ENCODE measurements around the gene CDK14. TPM values are rescaled to one million over a fixed set of nuclear protein-coding genes. Genes with fewer than 3 reads are reported as not detected.

Gene CDK14
- total RNA-seq, 1 donor from 2014 or later, result 52.3 TPM

DNA sequence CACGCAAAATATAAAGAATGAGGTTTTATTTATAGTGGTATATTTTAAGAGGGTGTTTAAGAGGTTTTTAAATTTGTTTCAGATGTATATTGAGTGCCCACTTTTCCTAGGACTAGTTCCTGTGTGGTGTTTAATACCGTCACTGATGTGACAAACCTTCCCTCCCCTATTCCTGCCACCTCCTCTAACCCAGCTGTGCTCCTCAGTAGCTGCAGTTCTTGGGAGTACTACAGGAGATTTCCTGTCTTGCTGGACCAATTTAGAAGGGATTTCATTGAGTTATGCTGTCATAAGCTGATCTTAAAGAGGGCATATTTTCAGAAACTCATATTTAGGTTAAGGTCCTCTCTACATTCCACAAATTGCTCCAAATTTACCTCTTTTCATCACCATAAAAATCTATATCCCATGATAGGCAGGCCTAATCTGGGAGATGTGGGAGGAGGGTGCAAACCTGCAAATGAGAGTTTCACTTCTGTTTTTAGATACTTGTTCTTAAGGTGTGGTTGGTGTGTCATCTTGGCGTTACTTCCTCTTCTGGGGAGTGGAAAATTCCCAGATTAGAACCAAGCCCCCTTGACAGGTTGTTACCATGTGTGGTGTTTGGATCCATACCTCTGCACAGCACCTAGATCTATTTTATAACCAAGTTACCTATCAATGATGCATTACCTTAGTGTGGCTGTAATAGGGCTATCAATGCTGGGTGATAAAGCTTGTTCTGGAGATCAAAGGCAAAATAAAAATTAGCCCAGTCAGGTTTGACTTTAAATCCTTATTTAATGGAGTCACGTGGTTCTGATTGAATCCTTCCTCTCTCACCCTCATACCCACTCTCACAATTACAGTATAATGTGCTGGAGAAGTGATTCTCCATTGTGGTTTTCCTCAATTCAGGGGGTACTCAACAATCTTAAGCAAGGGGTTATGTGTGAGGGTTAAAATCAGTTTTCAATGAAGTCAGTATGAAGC, 141.1 kb downstream of the CDK14 start:
- H3K4me2 ChIP-seq, result no peak overlapping the region
- H3K27ac Mint-ChIP-seq, result no peak overlapping the region
- no peak overlapping the region for H3K9ac ChIP-seq

DNA sequence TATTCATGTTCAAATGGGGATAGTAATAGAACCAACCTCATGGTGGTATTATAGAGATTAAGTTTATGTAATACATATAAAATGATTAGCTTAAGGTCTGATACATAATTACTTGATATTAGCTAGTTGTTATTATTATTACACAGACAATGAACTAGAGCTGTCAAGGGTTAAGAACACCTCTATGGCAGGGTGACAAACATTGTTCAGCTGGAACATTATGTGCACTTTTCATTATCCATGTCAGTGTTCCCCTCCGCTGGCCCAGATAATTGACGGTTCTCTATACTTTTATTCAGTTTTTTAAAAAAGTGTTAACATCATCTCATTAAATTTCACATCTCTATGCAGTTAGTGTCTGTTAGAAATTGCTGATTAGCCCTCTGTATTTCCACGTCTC, 142.1 kb downstream of the CDK14 start:
- no peaks in the 10 kb centered on the region for H4K20me1 ChIP-seq (ENCODE audit: low read depth)
- H3K9ac ChIP-seq, result no peak overlapping the region
- H3K27ac ChIP-seq, result no peak overlapping the region
- TF ChIP-seq, protein P1, sequence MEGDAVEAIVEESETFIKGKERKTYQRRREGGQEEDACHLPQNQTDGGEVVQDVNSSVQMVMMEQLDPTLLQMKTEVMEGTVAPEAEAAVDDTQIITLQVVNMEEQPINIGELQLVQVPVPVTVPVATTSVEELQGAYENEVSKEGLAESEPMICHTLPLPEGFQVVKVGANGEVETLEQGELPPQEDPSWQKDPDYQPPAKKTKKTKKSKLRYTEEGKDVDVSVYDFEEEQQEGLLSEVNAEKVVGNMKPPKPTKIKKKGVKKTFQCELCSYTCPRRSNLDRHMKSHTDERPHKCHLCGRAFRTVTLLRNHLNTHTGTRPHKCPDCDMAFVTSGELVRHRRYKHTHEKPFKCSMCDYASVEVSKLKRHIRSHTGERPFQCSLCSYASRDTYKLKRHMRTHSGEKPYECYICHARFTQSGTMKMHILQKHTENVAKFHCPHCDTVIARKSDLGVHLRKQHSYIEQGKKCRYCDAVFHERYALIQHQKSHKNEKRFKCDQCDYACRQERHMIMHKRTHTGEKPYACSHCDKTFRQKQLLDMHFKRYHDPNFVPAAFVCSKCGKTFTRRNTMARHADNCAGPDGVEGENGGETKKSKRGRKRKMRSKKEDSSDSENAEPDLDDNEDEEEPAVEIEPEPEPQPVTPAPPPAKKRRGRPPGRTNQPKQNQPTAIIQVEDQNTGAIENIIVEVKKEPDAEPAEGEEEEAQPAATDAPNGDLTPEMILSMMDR (IDR thresholded peaks at IDR 0.05), result no peak
- no peak for TF ChIP-seq EZH2phosphoT487 (IDR thresholded peaks at IDR 0.05)
- no peak for TF ChIP-seq EZH2 (IDR thresholded peaks at IDR 0.05)
- peaks cover 1% of the 10 kb centered on the region for H3K9me3 ChIP-seq (ENCODE audit: low read depth)
- peaks cover 8% of the 10 kb centered on the region for H3K79me2 ChIP-seq (ENCODE audit: low read depth)
- no peak overlapping the region for H3K4me2 ChIP-seq
- H2AFZ ChIP-seq (replicated peaks), result no peak overlapping the region
- no peaks in the 10 kb centered on the region for H3F3A ChIP-seq (ENCODE audit: low read depth)
- peaks cover 6% of the 10 kb centered on the region for H3K4me1 Mint-ChIP-seq
- no peaks in the 10 kb centered on the region for H3K27me3 Mint-ChIP-seq (ENCODE audit: insufficient read depth, low read depth)
- H3K4me3 ChIP-seq, result no peak overlapping the region
- H3K4me1 ChIP-seq, result peaks cover under 1% of the 10 kb centered on the region
- H3K9me3 Mint-ChIP-seq, result peaks cover 15% of the 10 kb centered on the region
- H3K27ac Mint-ChIP-seq, result no peak overlapping the region
- H3K36me3 ChIP-seq, result no peaks in the 10 kb centered on the region
- H3K4me3 Mint-ChIP-seq, result no peak overlapping the region
- peaks cover 26% of the 10 kb centered on the region for H3K36me3 Mint-ChIP-seq
- H3K27me3 ChIP-seq, result no peaks in the 10 kb centered on the region
- DNase-seq (ENCODE audit: low spot score), result no peak

More for the DNA sequence above, 141.1 kb downstream of the CDK14 start:
- Histone ChIP-seq H3K4me3 (no peak overlapping the region), H4K20me1 (ENCODE audit: low read depth) (no peaks in the 10 kb centered on the region), H2AFZ (replicated peaks) (no peak overlapping the region), H3K27me3 (no peaks in the 10 kb centered on the region), H3K36me3 (no peaks in the 10 kb centered on the region), H3K79me2 (ENCODE audit: low read depth) (peaks cover 18% of the 10 kb centered on the region), H3K9me3 (ENCODE audit: low read depth) (peaks cover 2% of the 10 kb centered on the region), H3K4me1 (no peaks in the 10 kb centered on the region), H3K27ac (no peak overlapping the region), H3F3A (ENCODE audit: low read depth) (no peaks in the 10 kb centered on the region)
- Mint-ChIP-seq H3K9me3 (peaks cover 25% of the 10 kb centered on the region), H3K36me3 (peaks cover 36% of the 10 kb centered on the region), H3K27me3 (ENCODE audit: insufficient read depth, low read depth) (no peaks in the 10 kb centered on the region), H3K4me3 (no peak overlapping the region), H3K4me1 (peaks cover 6% of the 10 kb centered on the region)
- TF ChIP-seq, protein P1 (IDR thresholded peaks at IDR 0.05), result no peak
- TF ChIP-seq EZH2 (IDR thresholded peaks at IDR 0.05) (no peak), EZH2phosphoT487 (IDR thresholded peaks at IDR 0.05) (no peak)
- DNase-seq (ENCODE audit: low spot score), result no peak

DNA sequence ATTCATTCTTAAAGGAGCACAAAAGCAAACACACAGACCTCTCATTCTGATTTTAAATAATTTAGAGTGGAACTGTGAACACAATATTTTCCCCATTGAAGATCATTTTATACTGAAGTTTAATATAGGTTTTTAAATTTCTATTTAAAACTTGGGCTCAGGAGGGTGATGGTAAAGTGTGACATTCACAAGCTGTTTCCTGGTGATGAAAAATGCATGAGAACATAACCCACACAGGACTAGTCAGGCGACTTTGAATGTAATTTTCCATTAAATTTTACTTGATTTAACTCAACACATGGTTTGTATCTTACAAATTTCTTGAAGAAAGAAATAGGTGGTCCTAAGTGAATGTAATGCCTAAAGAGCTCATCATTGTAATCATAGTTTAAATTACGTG, 143.6 kb downstream of the CDK14 start:
- Mint-ChIP-seq H3K4me1 (peaks cover 6% of the 10 kb centered on the region), H3K27me3 (ENCODE audit: insufficient read depth, low read depth) (no peaks in the 10 kb centered on the region), H3K4me3 (no peak overlapping the region), H3K9me3 (peaks cover 3% of the 10 kb centered on the region), H3K36me3 (peaks cover 14% of the 10 kb centered on the region), H3K27ac (no peak overlapping the region)
- Histone ChIP-seq H3K36me3 (no peaks in the 10 kb centered on the region), H3K9ac (no peak overlapping the region), H3K27ac (no peak overlapping the region), H3K4me2 (no peak overlapping the region), H3K9me3 (ENCODE audit: low read depth) (no peaks in the 10 kb centered on the region), H3K79me2 (ENCODE audit: low read depth) (no peaks in the 10 kb centered on the region), H4K20me1 (ENCODE audit: low read depth) (no peaks in the 10 kb centered on the region), H3K4me3 (no peak overlapping the region), H3K4me1 (peaks cover 8% of the 10 kb centered on the region), H3F3A (ENCODE audit: low read depth) (peaks cover 7% of the 10 kb centered on the region), H3K27me3 (no peaks in the 10 kb centered on the region), H2AFZ (replicated peaks) (no peak overlapping the region)
- TF ChIP-seq EZH2phosphoT487 (IDR thresholded peaks at IDR 0.05) (no peak), EZH2 (IDR thresholded peaks at IDR 0.05) (no peak)
- TF ChIP-seq, protein P1 (IDR thresholded peaks at IDR 0.05), result no peak
- no peak for DNase-seq (ENCODE audit: low spot score)
